H54 (cell line): ENCODE measurements around the gene SHISA8.
A peak's percentile ranks its signal among the peaks of the same experiment; 100 is the strongest.

Experiments
- DNase-seq: peaks from one replicate; pipeline ENCODE4 v3.0.0; 2011; ENCODE audit warnings: low spot score, mixed read lengths; ENCODE audit not compliant: insufficient read length
- FAIRE-seq: peaks from 3 replicates; lab custom pipeline; 2011; peaks lifted over from hg19 to GRCh38; lab: Jason Lieb, UNC
- POLR2A ChIP-seq: IDR thresholded peaks from 2 replicates; pipeline ENCODE4 v1.6.1; 2011; ENCODE audit warnings: low read depth, mild to moderate bottlenecking, low read length

SHISA8 gene

GRCh38 chr22:41913842-41914534, 886 bp downstream of the SHISA8 start:
- FAIRE-seq: no peak
- DNase-seq: no peak
- no peak for TF ChIP-seq POLR2A

- DNase-seq (no peak), FAIRE-seq (no peak)
- TF ChIP-seq POLR2A: no peak
Measured at GRCh38 chr22:41913040-41913719, 1.7 kb downstream of the SHISA8 start.

GRCh38 chr22:41912338-41913039, 2.4 kb downstream of the SHISA8 start:
- FAIRE-seq (no peak), DNase-seq (peak; percentile 44)
- TF ChIP-seq POLR2A: no peak

- no peak for TF ChIP-seq POLR2A
- FAIRE-seq: no peak
- no peak for DNase-seq
Measured at GRCh38 chr22:41911001-41911611, 3.8 kb downstream of the SHISA8 start.

GRCh38 chr22:41910050-41911000, 4.5 kb downstream of the SHISA8 start:
- DNase-seq: no peak
- no peak for TF ChIP-seq POLR2A
- FAIRE-seq: no peak

GRCh38 chr22:41909310-41910049, 5.4 kb downstream of the SHISA8 start:
- DNase-seq (no peak), FAIRE-seq (no peak)
- TF ChIP-seq POLR2A: no peak

- TF ChIP-seq POLR2A: no peak
- DNase-seq (no peak), FAIRE-seq (no peak)
Measured at GRCh38 chr22:41908411-41909309, 6.2 kb downstream of the SHISA8 start.

- DNase-seq (peak; percentile 82), FAIRE-seq (no peak)
- no peak for TF ChIP-seq POLR2A
Measured at GRCh38 chr22:41907436-41908401, 7.2 kb downstream of the SHISA8 start.

GRCh38 chr22:41906822-41907221, 8.1 kb downstream of the SHISA8 start:
- no peak for FAIRE-seq
- no peak for DNase-seq
- TF ChIP-seq POLR2A: no peak

GRCh38 chr22:41905411-41906202, 9.3 kb downstream of the SHISA8 start:
- FAIRE-seq: no peak

More at GRCh38 chr22:41905411-41906202, 9.3 kb downstream of the SHISA8 start:
- DNase-seq: no peak
- TF ChIP-seq POLR2A: no peak
